ENCODE measurements around the gene REV3L.
A peak's percentile ranks its signal among the peaks of the same experiment; 100 is the strongest.
"Not testable (repeated sequence)": the region's sequence is repeated elsewhere in the genome, so short reads cannot be mapped to it uniquely, and the experiment has no call there.

Gene REV3L

GRCh38 chr6:111482188-111482958 lies 645 bp downstream of the REV3L start:
- H3K4me3 Mint-ChIP-seq, result peak overlapping the region; percentile 98
- no peaks in the 10 kb centered on the region for H3K36me3 Mint-ChIP-seq
- H3K27ac Mint-ChIP-seq, result peak overlapping the region; percentile 94
- H3K4me1 Mint-ChIP-seq, result peaks cover 59% of the 10 kb centered on the region
- no peaks in the 10 kb centered on the region for H3K9me3 Mint-ChIP-seq
- no peaks in the 10 kb centered on the region for H3K27me3 Mint-ChIP-seq

- Mint-ChIP-seq H3K4me1 (peaks cover 59% of the 10 kb centered on the region), H3K4me3 (peak overlapping the region; percentile 98), H3K36me3 (no peaks in the 10 kb centered on the region), H3K27me3 (no peaks in the 10 kb centered on the region), H3K27ac (peak overlapping the region; percentile 94), H3K9me3 (no peaks in the 10 kb centered on the region)
These were observed 1.2 kb downstream of the REV3L start for GRCh38 chr6:111481836-111482187.

- H3K36me3 Mint-ChIP-seq, result no peaks in the 10 kb centered on the region
- peaks cover 53% of the 10 kb centered on the region for H3K4me1 Mint-ChIP-seq
- H3K9me3 Mint-ChIP-seq, result no peaks in the 10 kb centered on the region
- peak overlapping the region; percentile 98 for H3K4me3 Mint-ChIP-seq
- H3K27ac Mint-ChIP-seq, result peak overlapping the region; percentile 4
- no peaks in the 10 kb centered on the region for H3K27me3 Mint-ChIP-seq
These were observed 1.8 kb downstream of the REV3L start for GRCh38 chr6:111480988-111481822.

- Mint-ChIP-seq H3K4me3 (no peak overlapping the region), H3K27ac (peak overlapping the region; percentile 47)
These were observed 4.3 kb downstream of the REV3L start for GRCh38 chr6:111478749-111479148.

GRCh38 chr6:111478064-111478476 lies 4.9 kb downstream of the REV3L start:
- Mint-ChIP-seq H3K4me1 (peaks cover 62% of the 10 kb centered on the region), H3K36me3 (no peaks in the 10 kb centered on the region), H3K9me3 (no peaks in the 10 kb centered on the region), H3K4me3 (no peak overlapping the region), H3K27me3 (no peaks in the 10 kb centered on the region), H3K27ac (no peak overlapping the region)

More at GRCh38 chr6:111478749-111479148, 4.3 kb downstream of the REV3L start:
- no peaks in the 10 kb centered on the region for H3K36me3 Mint-ChIP-seq
- H3K27me3 Mint-ChIP-seq, result no peaks in the 10 kb centered on the region
- H3K9me3 Mint-ChIP-seq, result no peaks in the 10 kb centered on the region
- H3K4me1 Mint-ChIP-seq, result peaks cover 59% of the 10 kb centered on the region

GRCh38 chr6:111477481-111477938 lies 5.5 kb downstream of the REV3L start:
- H3K27ac Mint-ChIP-seq, result no peak overlapping the region
- H3K36me3 Mint-ChIP-seq, result no peaks in the 10 kb centered on the region
- peaks cover 68% of the 10 kb centered on the region for H3K4me1 Mint-ChIP-seq
- no peak overlapping the region for H3K4me3 Mint-ChIP-seq
- H3K27me3 Mint-ChIP-seq, result no peaks in the 10 kb centered on the region
- no peaks in the 10 kb centered on the region for H3K9me3 Mint-ChIP-seq

- not testable (repeated sequence) for H3K27me3 Mint-ChIP-seq, H3K36me3 Mint-ChIP-seq, H3K9me3 Mint-ChIP-seq, H3K27ac Mint-ChIP-seq, H3K4me3 Mint-ChIP-seq
- H3K4me1 Mint-ChIP-seq, result peaks cover 72% of the 10 kb centered on the region
These were observed 7.0 kb downstream of the REV3L start for GRCh38 chr6:111476061-111476460.

- no peak overlapping the region for H3K4me3 Mint-ChIP-seq
- H3K27me3 Mint-ChIP-seq, result no peaks in the 10 kb centered on the region
- peaks cover 2% of the 10 kb centered on the region for H3K36me3 Mint-ChIP-seq
- no peaks in the 10 kb centered on the region for H3K9me3 Mint-ChIP-seq
- H3K27ac Mint-ChIP-seq, result no peak overlapping the region
- peaks cover 65% of the 10 kb centered on the region for H3K4me1 Mint-ChIP-seq
These were observed 8.2 kb downstream of the REV3L start for GRCh38 chr6:111474771-111475170.

GRCh38 chr6:111474106-111474505 lies 8.9 kb downstream of the REV3L start:
- Mint-ChIP-seq H3K4me1 (peaks cover 65% of the 10 kb centered on the region), H3K4me3 (no peak overlapping the region), H3K27ac (peak overlapping the region; percentile 24), H3K36me3 (peaks cover 2% of the 10 kb centered on the region), H3K27me3 (no peaks in the 10 kb centered on the region), H3K9me3 (no peaks in the 10 kb centered on the region)

GRCh38 chr6:111472933-111473435 lies 10.0 kb downstream of the REV3L start:
- H3K27me3 Mint-ChIP-seq, result no peaks in the 10 kb centered on the region
- peaks cover 4% of the 10 kb centered on the region for H3K36me3 Mint-ChIP-seq

GRCh38 chr6:111471958-111472357 lies 11.1 kb downstream of the REV3L start:
- H3K27ac Mint-ChIP-seq, result no peak overlapping the region
- H3K9me3 Mint-ChIP-seq, result no peaks in the 10 kb centered on the region
- H3K4me1 Mint-ChIP-seq, result peaks cover 61% of the 10 kb centered on the region
- H3K36me3 Mint-ChIP-seq, result peaks cover 4% of the 10 kb centered on the region
- H3K27me3 Mint-ChIP-seq, result no peaks in the 10 kb centered on the region
- H3K4me3 Mint-ChIP-seq, result no peak overlapping the region

More at GRCh38 chr6:111472933-111473435, 10.0 kb downstream of the REV3L start:
- Mint-ChIP-seq H3K4me3 (no peak overlapping the region), H3K9me3 (no peaks in the 10 kb centered on the region), H3K27ac (peak overlapping the region; percentile 39), H3K4me1 (peaks cover 64% of the 10 kb centered on the region)

- Mint-ChIP-seq H3K4me1 (peaks cover 60% of the 10 kb centered on the region), H3K27ac (peak overlapping the region; percentile 87), H3K27me3 (no peaks in the 10 kb centered on the region), H3K36me3 (peaks cover 4% of the 10 kb centered on the region), H3K4me3 (no peak overlapping the region), H3K9me3 (no peaks in the 10 kb centered on the region)
These were observed 11.5 kb downstream of the REV3L start for GRCh38 chr6:111471533-111471932.

- H3K9me3 Mint-ChIP-seq, result no peaks in the 10 kb centered on the region
- peaks cover 4% of the 10 kb centered on the region for H3K36me3 Mint-ChIP-seq
- H3K4me1 Mint-ChIP-seq, result peaks cover 60% of the 10 kb centered on the region
- no peaks in the 10 kb centered on the region for H3K27me3 Mint-ChIP-seq
- H3K4me3 Mint-ChIP-seq, result no peak overlapping the region
- H3K27ac Mint-ChIP-seq, result no peak overlapping the region
These were observed 12.0 kb downstream of the REV3L start for GRCh38 chr6:111470991-111471390.

- H3K4me1 Mint-ChIP-seq, result peaks cover 47% of the 10 kb centered on the region
- H3K27ac Mint-ChIP-seq, result no peak overlapping the region
- peaks cover 4% of the 10 kb centered on the region for H3K36me3 Mint-ChIP-seq
- H3K4me3 Mint-ChIP-seq, result no peak overlapping the region
- no peaks in the 10 kb centered on the region for H3K27me3 Mint-ChIP-seq
- no peaks in the 10 kb centered on the region for H3K9me3 Mint-ChIP-seq
These were observed 13.5 kb downstream of the REV3L start for GRCh38 chr6:111469543-111469942.

- H3K27me3 Mint-ChIP-seq, result no peaks in the 10 kb centered on the region
- no peak overlapping the region for H3K27ac Mint-ChIP-seq
- peaks cover 4% of the 10 kb centered on the region for H3K36me3 Mint-ChIP-seq
- no peaks in the 10 kb centered on the region for H3K9me3 Mint-ChIP-seq
- no peak overlapping the region for H3K4me3 Mint-ChIP-seq
- H3K4me1 Mint-ChIP-seq, result peaks cover 42% of the 10 kb centered on the region
These were observed 14.5 kb downstream of the REV3L start for GRCh38 chr6:111468329-111469012.

All from activated naive CD4-positive, alpha-beta T cell treated with anti-CD3 and anti-CD28 coated beads, Interleukin-2, amount 50 U/mL, for 24 hours (primary cell).